GM19463 (cell line): ENCODE results near the gene TNIK.

Source experiments
- ATAC-seq: cut with Tn5 transposase; IDR thresholded peaks from one replicate; pipeline ENCODE4 v1.9.1; 2021; ENCODE audit warnings: mild to moderate bottlenecking, moderate library complexity; ENCODE audit not compliant: unreplicated experiment

Gene TNIK

DNA sequence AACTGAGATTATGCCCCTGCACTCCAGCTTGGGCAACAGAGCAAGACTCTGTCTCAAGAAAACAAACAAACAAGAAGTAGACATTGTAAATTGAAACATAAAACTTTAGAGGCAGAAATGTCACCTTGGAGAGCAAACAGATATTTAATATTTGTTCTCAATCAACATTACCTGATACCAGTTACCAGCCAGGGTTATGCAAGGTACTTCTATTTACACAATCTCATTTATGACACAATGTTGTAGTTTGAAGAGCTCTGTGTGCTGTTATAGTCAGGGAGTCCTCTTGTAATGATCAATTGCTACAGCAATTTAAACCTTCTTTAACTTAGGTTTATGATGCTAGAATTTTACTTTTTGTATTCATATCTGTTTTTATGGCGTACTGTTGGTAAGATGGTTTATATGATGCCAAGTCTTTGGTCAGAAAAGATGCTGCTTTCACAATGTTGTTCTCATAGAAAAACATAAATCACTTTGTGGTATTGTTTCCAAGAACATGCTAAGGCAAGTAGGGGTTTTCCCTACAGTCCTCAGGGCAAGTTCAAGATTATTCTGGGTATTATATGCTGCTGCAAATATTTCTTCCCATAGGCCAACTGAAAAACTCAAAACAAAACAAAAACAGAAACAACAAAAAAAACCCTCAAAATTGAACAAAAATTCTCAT lies 173.5 kb downstream of the TNIK start:
- ATAC-seq = peak; percentile 37

- peak; percentile 36 for ATAC-seq
Observed at GRCh38 chr3:171285287-171285686, 174.9 kb downstream of the TNIK start.

GRCh38 chr3:171284308-171285075 lies 175.7 kb downstream of the TNIK start:
- peak; percentile 60 for ATAC-seq

DNA sequence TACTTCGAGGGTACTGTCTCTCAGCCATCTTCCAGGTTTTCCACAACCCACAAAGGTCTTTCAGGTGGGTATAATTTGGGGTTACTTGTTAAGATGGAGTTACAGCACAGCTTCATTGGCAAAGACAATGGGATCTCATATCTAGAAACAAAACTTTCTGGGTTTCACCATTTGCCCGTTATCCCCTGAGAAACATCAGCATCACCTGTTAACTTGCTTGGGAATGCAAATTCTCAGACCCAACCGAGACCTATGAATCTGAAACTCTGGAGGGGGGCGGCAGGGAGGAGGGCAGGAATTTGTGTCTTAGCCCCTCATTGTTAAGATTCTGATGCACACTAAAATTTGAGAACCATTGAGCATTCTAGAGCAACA lies 176.4 kb downstream of the TNIK start:
- no peak for ATAC-seq

GRCh38 chr3:171283183-171283847 lies 176.9 kb downstream of the TNIK start:
- no peak for ATAC-seq

GRCh38 chr3:171282041-171282440 lies 178.2 kb downstream of the TNIK start:
- no peak for ATAC-seq

DNA sequence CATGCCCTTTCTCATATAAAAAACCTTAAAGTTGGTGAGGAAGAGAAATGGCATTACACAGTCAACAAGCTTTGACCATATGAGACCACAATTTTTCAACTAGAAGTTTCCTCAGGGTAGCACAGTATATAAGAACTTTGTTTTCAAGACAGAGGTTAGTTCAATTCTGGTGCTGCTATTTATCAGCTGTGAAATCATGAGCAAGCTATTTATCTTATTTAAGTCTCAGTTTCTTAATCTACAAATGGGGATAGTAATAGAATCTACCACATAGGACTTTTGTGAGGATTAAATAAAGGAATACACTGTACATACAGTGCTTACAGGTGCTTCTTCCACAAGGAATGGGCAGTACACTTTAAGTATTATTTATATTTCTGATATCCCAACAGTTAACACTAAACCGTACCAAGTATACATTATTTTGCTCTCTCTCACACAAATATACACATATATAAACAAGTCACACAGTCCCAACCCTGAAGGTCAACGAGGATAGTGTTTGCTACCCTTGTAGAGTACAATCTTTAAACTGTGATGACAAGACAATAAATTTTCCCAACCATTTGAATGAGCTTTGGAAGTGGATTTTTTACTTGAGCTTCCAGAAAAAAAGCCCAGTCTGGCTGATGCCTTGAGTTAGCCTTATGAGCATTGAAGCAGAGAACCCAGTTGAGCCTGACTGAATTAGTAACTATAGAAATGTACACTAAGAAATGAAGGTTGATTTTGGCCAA lies 178.8 kb downstream of the TNIK start:
- no peak for ATAC-seq

GRCh38 chr3:171279972-171280371 lies 180.2 kb downstream of the TNIK start:
- ATAC-seq = no peak

- ATAC-seq = no peak
Observed at GRCh38 chr3:171278299-171278590, 182.0 kb downstream of the TNIK start.

- no peak for ATAC-seq
Observed at GRCh38 chr3:171277456-171278298, 182.5 kb downstream of the TNIK start.

GRCh38 chr3:171276923-171277322 lies 183.3 kb downstream of the TNIK start:
- ATAC-seq = no peak

DNA sequence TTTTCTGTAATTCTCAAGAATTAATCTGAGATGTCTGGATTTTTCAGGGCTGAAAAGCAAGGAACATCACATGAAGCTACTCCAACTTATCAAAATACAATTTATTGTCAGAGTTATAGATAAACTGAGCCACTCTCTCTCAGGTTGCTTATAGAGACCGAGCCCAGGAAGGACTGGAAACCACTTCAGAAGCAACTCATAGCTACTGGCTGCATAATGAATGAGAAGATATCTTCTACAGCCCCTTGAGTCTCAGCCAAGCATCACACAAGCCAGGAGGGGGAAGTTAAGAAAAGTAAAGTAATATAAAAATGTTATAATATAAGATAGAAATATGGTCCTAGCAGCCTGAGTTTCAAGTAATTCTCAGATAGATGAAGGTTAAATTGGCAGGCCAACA lies 186.0 kb downstream of the TNIK start:
- no peak for ATAC-seq

DNA sequence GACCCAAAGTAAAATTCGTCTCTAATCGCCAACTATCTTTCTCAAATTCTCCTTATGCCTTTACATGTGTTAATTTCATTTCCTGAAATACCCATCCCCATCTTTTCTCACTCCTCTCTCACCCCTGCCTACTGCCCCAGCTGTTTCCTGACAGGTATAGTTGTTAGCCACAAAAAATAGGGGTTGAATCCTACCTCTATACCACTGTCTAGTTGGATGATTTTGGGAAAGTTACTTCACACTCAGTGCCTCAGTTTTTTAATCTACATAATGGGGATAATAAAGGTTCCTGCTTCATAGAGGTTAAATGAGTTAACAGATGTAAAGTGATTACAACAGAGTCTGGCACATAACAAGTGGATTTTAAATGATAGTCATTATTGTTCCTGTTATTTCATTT lies 189.7 kb downstream of the TNIK start:
- no peak for ATAC-seq

DNA sequence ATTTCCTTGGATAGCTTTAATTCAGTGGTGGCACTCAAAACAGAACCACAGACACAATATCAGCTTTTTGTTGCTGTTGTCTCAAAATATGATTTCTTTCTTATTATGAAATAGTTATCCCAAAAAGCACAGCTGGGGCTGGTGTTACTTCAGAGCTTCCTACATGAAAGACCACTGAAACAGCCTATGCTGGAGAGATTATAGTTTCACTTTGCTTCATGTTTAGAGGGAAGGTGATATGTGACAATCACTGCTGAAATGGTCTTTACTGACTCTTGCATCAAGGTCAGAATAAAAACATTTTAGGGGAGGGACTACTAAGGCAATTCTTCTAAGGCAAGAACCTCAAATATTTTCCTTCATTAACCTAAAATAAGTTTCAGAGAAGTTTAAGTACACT lies 190.7 kb downstream of the TNIK start:
- ATAC-seq = peak; percentile 41

- ATAC-seq = no peak
Observed at GRCh38 chr3:171268677-171269076, 191.5 kb downstream of the TNIK start.

DNA sequence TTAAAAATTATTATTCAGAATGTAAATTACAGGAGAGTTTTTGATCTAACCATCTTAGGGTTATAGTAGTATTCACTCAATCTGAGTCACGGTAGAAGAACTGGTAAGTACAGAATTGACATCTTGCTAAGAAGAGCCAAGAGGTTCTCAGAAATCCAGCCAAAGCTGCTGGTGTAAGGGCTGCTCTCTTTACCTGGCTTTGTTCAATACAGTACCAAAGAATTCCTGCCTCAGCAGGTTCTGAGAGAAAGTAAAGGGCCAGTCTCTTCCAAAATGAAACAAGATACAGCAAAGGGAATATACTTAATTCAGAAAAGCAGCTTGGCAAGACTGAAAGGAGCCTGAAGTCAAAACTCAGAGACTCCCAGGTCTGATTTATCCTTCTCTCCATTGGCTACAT lies 193.1 kb downstream of the TNIK start:
- no peak for ATAC-seq

DNA sequence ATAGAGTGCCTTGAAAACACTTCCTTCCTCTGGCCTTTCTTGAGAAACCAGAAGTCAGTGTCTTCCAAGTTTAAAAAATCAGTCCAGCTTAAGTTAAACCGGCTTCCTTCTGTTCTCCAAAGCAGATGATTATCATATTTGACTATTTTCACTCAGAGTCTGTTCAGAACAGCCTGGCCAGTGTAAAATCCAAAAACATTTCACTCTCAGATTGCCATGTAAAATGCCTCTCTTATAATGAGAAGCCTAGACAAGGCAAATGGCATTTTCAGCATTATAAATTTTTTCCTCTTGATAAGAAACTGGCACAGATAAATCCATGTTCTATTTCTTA lies 193.5 kb downstream of the TNIK start:
- no peak for ATAC-seq

- no peak for ATAC-seq
Observed at GRCh38 chr3:171266034-171266739, 194.0 kb downstream of the TNIK start.

GRCh38 chr3:171264758-171265157 lies 195.4 kb downstream of the TNIK start:
- ATAC-seq = no peak

DNA sequence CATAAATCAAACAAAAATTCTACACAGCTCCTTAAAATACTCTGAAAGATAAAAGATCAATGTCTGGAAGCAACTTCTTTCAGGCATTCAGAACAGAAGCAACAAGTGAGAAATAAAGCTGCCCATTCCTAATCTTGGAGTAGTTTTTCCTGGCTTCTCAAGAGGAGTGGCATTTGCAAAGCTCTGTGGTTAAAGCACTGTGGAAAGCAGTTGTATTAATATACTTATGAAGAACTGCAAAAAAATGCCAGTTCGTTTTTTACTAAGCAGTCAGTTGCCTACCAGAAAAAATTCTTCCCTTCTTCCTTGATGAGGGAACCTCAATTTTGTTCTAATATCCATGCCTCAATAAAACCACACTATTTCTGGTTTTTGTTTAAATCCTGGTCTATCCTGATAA lies 197.8 kb downstream of the TNIK start:
- ATAC-seq = no peak
